ENCODE results near the gene TCF7L1.
"Not testable (repeated sequence)": the region's sequence is repeated elsewhere in the genome, so short reads cannot be mapped to it uniquely, and the experiment has no call there.

The TCF7L1 gene

DNA sequence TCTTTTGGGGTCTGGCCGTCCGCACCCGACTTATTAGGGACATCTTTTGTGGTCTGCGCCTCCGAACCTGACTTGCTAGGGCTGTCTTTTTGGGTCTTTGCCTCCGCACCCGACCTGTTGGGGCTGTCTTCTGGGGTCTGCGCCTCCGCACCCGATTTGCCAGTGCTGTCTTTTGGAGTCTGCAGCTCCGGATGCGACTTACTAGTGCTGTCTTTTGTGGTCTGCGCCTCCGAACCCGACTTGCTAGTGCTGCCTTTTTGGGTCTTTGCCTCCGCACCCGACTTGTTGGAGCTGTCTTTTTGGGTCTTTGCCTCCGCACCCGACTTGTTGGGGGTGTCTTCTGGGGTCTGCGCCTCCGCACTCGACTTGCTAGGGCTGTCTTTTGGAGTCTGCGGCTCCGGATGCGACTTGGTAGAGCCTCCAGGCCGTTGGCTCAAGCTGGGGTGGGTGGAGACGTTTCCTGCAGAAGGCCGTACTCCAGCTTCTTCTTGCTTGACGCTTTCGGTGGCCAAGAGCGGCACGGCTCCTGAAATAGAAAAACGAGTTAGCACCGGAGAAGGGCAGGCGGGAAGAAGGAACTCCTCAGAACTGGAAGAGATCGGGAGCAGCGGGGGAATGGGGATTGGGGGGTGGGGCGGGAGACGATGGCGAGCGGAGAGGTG lies 194.1 kb downstream of the TCF7L1 start:
- H3K27me3 Mint-ChIP-seq: no peaks in the 10 kb centered on the region
- H3K4me3 Mint-ChIP-seq: peak overlapping the region; percentile 98
- H3K36me3 Mint-ChIP-seq (ENCODE audit: low read depth): peaks cover 61% of the 10 kb centered on the region
- peak overlapping the region; percentile 99 for H3K27ac Mint-ChIP-seq
- peaks cover 49% of the 10 kb centered on the region for H3K4me1 Mint-ChIP-seq (ENCODE audit: low read depth)
- intact Hi-C loops (cut with micrococcal nuclease): no loop called here
- H3K9me3 Mint-ChIP-seq: no peaks in the 10 kb centered on the region

DNA sequence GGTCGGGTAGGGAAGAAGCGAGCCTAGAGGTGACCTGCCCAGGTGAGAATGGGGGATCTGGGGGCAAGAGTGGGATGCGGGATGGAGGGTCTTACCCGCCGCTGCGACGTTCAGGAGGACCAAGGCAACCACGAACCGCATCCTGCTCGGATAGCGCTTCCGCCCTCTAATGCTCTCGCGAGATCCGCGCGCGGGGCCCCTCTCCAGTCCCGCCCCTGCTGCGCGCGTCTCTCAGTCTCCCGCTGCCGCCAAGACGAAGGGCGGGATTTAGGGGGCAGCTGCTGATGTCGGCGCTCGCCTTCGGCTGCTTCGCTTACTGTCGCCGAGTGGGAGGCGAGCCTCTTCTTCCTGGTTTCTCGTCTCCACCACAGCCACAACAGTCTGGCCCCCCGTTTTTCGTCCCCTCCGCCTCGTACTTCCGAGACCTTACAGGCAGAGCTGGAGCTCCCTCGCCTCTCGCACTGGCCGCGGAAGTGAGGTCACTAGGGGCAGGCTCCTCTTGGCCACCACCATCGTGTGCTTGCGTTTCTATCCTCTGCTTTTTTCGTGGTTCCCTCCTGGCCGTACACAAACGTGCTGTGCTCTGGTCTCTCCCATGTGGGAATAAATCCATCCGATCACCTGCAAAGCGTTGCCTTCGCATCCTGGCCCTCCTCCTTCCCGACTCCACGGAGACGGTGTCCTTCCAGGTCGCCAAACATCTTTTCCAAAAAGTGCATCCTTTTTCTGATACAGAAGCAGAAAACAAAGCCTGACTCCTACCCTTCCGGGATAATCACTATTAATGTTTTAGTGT lies 194.8 kb downstream of the TCF7L1 start, which contains the start of gene TGOLN2:
Gene TGOLN2 (minus strand): TSS at position 168 of the 796 bp plus-strand sequence. CDS start 27 bp downstream, at position 141.
- H3K9me3 Mint-ChIP-seq: no peaks in the 10 kb centered on the region
- peak within 1 kb of the TSS; percentile 99 for H3K27ac Mint-ChIP-seq
- no peaks in the 10 kb centered on the region for H3K27me3 Mint-ChIP-seq
- H3K4me3 Mint-ChIP-seq: peak within 1 kb of the TSS; percentile 98
- H3K4me1 Mint-ChIP-seq (ENCODE audit: low read depth): peaks cover 42% of the 10 kb centered on the region
- intact Hi-C loops (cut with micrococcal nuclease): loop anchor here (1.0 kb wide), 1 partner anchor 26 kb away; the partner anchor contains the start of genes ELMOD3 and RETSAT
- H3K36me3 Mint-ChIP-seq (ENCODE audit: low read depth): peaks cover 54% of the 10 kb centered on the region

DNA sequence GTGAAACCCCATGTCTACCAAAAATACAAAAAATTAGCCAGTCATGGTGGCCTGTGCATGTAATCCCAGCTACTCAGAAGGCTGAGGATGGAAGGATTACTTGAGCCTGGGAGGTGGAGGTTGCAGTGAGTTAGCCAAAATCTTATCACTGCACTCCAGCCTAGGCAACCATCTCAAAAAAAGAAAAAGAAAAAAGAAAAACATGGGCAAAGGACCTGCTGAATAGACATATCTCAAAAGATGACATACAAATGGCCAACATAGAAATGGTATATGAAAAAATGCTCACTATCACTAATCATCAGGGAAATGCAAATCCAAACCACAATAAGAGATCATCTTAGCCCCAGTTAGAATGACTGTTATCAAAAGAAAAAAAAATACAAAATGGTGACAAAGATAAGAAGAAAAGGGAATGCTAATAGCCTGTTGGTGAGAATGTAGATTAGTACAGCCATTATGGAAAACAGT lies 196.0 kb downstream of the TCF7L1 start:
- H3K36me3 Mint-ChIP-seq (ENCODE audit: low read depth): peaks cover 42% of the 10 kb centered on the region
- intact Hi-C loops (cut with micrococcal nuclease): no loop called here
- no peak overlapping the region for H3K27ac Mint-ChIP-seq
- H3K27me3 Mint-ChIP-seq: no peaks in the 10 kb centered on the region
- peaks cover 30% of the 10 kb centered on the region for H3K4me1 Mint-ChIP-seq (ENCODE audit: low read depth)
- H3K9me3 Mint-ChIP-seq: peaks cover 6% of the 10 kb centered on the region
- H3K4me3 Mint-ChIP-seq: no peak overlapping the region

DNA sequence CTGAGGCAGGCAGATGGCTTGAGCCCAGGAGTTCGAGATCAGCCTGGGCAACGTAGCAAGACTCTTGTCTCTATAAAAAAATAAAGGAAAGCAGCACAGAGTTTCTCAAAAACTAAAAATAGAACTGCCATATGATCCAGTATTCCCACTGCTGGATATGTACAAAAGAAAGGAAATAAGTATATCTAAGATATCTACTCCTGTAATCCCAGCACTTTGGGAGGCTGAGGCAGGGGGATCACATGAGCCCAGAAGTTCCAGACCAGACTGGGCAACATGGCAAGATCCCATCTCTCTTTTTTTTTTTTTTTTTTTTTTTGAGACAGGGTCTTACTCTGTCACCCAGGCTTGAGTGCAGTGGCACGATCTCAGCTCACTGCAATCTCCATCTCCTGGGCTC lies 196.5 kb downstream of the TCF7L1 start:
- H3K4me1 Mint-ChIP-seq (ENCODE audit: low read depth): peaks cover 26% of the 10 kb centered on the region
- H3K36me3 Mint-ChIP-seq (ENCODE audit: low read depth): peaks cover 37% of the 10 kb centered on the region
- intact Hi-C loops (cut with micrococcal nuclease); H3K27me3 Mint-ChIP-seq; H3K27ac Mint-ChIP-seq; H3K4me3 Mint-ChIP-seq; H3K9me3 Mint-ChIP-seq: not testable (repeated sequence)

DNA sequence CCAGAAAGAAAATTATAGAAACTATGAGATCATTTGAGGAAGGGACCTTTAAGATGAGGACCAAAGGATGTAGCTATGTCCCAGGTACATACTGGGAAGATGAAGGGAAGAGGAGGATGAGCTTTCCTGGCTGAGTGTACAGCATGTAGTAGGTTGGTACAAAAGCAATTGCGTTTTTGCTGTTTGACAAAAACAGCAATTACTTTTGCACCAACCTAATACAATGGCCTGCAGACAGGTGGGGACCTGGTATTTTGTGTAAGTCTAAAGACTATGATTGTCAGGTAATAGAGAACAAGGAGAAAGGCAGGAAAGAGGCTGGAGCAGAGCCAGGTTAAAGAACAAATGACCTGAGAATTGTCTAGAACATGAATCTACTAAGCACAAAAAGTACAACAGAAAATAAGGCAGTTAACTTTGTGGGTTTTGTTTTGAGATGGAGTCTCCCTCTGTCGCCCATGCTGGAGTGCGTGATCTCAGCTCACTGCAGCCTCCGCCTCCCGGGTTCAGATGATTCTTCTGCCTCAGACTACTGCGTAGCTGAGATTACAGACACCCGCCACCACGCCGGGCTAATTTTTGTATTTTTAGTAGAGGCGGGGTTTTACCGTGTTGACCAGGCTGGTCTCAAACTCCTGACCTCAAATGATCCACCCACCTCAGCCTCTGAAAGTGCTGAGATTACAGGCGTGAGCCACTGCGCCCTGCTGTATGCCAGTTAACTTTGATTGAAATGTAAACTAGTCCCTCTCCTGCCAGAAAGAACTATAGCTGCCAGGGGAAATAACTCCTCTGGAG lies 197.8 kb downstream of the TCF7L1 start:
- Mint-ChIP-seq H3K4me3 (no peak overlapping the region), H3K27ac (no peak overlapping the region), H3K4me1 (ENCODE audit: low read depth) (peaks cover 13% of the 10 kb centered on the region), H3K9me3 (peaks cover 6% of the 10 kb centered on the region), H3K27me3 (no peaks in the 10 kb centered on the region), H3K36me3 (ENCODE audit: low read depth) (peaks cover 23% of the 10 kb centered on the region)
- intact Hi-C loops (cut with micrococcal nuclease): no loop called here

DNA sequence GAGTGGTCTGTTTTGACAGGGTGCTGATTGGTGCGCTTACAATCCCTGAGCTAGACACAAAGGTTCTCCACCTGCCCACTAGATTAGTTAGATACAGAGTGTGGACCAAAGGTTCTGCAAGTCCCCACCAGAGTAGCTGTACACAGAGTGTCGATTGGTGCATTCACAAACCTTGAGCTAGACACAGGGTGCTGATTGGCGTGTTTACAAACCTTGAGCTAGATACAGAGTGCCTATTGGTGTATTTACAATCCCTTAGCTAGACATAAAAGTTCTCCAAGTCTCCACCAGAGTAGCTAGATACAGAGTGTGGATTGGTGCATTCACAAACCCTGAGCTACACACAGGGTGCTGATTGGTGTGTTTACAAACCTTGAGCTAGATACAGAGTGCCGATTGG lies 200.7 kb downstream of the TCF7L1 start:
- H3K9me3 Mint-ChIP-seq; H3K27ac Mint-ChIP-seq; H3K4me3 Mint-ChIP-seq; H3K27me3 Mint-ChIP-seq; H3K36me3 Mint-ChIP-seq (ENCODE audit: low read depth); H3K4me1 Mint-ChIP-seq (ENCODE audit: low read depth); intact Hi-C loops (cut with micrococcal nuclease): not testable (repeated sequence)

DNA sequence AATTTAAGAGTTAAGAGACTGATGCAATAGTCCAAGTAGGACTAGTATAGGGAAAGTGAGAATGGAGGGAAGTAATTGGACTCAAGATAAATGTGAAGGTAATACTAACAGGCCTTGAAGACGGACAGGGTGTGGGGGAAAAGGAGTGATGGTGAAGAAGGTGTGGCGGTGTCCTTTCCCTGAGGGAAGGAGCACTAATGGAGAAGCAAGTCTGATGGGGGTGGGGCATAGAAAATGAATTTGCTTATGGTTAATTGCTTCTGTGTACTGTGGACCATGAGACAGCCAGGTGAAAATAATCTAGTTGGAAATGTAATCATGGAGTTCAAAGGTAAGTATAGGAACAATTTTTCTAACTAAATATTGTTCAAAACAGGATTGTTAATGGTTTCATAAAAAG lies 201.7 kb downstream of the TCF7L1 start:
- intact Hi-C loops (cut with micrococcal nuclease): no loop called here
- Mint-ChIP-seq H3K36me3 (ENCODE audit: low read depth) (no peaks in the 10 kb centered on the region), H3K27ac (no peak overlapping the region), H3K9me3 (peaks cover 6% of the 10 kb centered on the region), H3K27me3 (peaks cover 4% of the 10 kb centered on the region), H3K4me3 (no peak overlapping the region), H3K4me1 (ENCODE audit: low read depth) (no peaks in the 10 kb centered on the region)

DNA sequence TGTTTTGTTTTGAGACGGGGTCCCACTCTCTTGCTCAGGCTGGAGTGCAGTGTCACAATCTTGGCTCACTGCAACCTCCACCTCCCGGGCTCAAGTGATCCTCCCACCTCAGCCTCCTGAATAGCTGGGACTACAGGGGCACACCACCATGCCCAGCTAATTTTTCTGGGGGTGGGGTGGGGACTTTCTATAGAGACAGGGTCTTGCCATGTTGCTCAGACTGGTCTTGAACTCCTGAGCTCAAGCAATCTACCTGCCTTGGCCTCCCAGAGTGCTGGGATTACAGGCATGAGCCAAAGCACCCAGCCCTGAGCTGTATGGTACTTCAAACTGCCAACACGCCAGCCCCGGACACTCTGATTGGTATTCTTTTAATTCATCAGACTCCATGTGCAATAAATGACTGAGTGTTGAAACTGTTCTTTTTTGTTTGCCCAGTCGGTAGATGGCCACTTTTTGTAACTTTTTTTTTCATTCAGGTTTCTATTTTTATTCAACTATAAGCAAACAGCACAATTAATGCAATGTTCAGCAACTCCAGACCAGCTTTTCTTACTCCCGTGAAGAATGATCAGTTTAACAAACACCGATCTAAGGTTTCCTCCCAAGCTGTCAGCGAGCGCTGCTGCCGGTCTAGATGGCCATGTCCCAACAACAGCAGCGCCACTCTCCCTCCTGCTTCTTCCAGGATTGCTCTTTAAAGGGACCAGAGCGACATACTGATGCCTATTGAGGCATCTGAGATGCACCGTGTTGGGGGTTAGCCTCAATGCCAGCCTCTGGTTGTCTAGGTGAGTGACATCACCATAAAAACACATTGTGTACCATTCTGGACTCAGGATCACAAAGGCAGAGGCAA lies 207.1 kb downstream of the TCF7L1 start:
- H3K4me3 Mint-ChIP-seq: no peak overlapping the region

DNA sequence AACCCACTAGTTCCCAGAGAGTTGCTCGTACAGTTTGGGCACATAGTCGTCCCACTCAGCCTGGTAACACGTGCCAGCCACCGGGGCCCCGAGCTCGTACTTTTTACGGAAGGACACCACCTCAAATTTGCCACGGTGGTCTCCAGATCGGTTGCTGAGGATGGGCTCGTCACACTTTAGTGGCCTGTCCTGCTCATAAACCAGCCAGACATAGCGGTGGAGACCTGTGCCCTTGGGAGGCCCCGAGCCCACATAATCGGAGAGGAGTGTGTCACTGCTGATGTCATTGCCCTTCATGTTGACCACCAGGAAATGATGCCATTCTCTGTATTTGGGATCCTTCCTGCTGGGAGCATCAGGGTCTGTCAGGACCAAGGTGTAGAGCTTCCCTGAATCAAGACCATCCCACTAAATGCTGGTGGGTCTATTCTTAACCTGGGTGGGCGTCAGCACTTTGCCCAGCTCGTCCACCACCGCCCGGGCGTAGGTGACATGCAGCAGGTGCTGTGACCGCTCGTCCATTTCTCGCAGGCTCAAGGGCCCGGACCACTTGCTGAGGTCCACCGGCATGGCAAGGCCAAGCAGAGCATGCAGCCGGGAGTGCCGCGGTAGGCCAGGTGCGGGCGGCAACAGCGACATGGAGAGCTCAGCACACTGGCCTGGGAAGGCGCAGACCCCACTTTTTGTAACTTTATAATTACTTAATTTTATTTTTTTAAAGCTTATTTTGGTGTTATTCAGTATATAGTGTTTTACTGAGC lies 208.3 kb downstream of the TCF7L1 start:
- intact Hi-C loops (cut with micrococcal nuclease): loop anchor here (2.0 kb wide), 1 partner anchor 27 kb away; no protein-coding TSS in a partner anchor
- Mint-ChIP-seq H3K27me3 (peaks cover 7% of the 10 kb centered on the region), H3K4me1 (ENCODE audit: low read depth) (no peaks in the 10 kb centered on the region), H3K9me3 (no peaks in the 10 kb centered on the region), H3K36me3 (ENCODE audit: low read depth) (peaks cover 54% of the 10 kb centered on the region), H3K27ac (peak overlapping the region; percentile 22), H3K4me3 (no peak overlapping the region)

More for the DNA sequence above, 207.1 kb downstream of the TCF7L1 start:
- no peaks in the 10 kb centered on the region for H3K9me3 Mint-ChIP-seq
- H3K27ac Mint-ChIP-seq: peak overlapping the region; percentile 22
- intact Hi-C loops (cut with micrococcal nuclease): no loop called here
- H3K36me3 Mint-ChIP-seq (ENCODE audit: low read depth): peaks cover 42% of the 10 kb centered on the region
- peaks cover 7% of the 10 kb centered on the region for H3K27me3 Mint-ChIP-seq
- no peaks in the 10 kb centered on the region for H3K4me1 Mint-ChIP-seq (ENCODE audit: low read depth)

DNA sequence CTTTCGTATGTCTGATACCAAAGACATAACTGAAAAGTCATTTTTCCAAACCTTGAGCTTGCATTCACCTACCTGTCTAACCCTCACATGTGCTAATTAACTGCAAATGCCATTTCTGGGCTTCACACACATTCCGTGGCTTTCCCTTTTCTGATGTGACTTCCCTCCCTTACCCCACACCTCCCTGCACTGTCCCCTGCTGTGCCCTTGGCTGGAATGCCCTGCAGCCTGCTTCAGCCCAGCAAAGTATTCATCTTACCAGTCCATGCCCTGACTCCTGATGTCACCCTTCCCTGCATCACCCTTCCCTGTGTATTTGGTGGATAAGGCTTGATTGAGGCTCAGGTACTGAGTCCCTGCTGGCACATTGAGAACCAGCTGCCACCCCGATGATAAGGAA lies 209.0 kb downstream of the TCF7L1 start:
- Mint-ChIP-seq H3K9me3 (no peaks in the 10 kb centered on the region), H3K27ac (no peak overlapping the region), H3K4me1 (ENCODE audit: low read depth) (no peaks in the 10 kb centered on the region), H3K36me3 (ENCODE audit: low read depth) (peaks cover 61% of the 10 kb centered on the region), H3K27me3 (peaks cover 7% of the 10 kb centered on the region), H3K4me3 (no peak overlapping the region)
- intact Hi-C loops (cut with micrococcal nuclease): loop anchor here (2.0 kb wide), 1 partner anchor 27 kb away; no protein-coding TSS in a partner anchor

DNA sequence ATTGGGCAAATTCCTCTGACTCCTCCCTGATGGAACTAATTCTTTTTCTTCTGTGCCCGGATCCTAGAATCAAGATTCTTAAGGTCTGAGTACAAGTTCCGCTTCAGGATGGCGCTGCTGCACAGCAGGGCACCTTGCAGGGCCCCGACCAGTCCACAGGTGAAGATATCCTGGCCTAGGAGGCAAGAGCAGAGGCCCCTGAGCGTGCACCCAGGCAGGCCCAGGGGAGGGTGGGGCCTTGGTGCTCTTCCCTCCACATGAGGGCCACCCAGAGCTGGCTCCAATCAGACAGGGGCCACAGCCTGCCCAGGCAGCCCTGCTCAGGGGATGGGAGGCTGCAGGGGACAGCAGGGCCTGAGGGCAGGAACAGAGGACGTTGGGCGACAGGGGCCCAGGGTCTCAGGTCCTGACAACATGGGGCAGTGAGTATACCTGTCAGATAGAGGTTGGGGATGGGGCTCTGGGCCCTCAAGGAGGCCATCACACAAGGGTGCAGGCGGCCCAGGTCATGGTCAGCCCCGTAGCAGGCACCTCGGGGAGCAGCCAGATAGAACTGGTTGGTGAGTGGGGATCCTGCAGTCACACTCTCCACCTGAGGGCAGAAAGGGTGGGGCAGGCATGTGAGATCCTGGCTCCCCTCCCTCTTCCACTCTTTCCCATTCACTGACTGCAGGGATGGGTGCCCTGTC lies 210.2 kb downstream of the TCF7L1 start:
- not testable (repeated sequence) for H3K27ac Mint-ChIP-seq; H3K27me3 Mint-ChIP-seq; H3K9me3 Mint-ChIP-seq; H3K4me1 Mint-ChIP-seq (ENCODE audit: low read depth); H3K4me3 Mint-ChIP-seq
- intact Hi-C loops (cut with micrococcal nuclease): loop anchor here (2.0 kb wide), 1 partner anchor 29 kb away; no protein-coding TSS in a partner anchor
- peaks cover 73% of the 10 kb centered on the region for H3K36me3 Mint-ChIP-seq (ENCODE audit: low read depth)

DNA sequence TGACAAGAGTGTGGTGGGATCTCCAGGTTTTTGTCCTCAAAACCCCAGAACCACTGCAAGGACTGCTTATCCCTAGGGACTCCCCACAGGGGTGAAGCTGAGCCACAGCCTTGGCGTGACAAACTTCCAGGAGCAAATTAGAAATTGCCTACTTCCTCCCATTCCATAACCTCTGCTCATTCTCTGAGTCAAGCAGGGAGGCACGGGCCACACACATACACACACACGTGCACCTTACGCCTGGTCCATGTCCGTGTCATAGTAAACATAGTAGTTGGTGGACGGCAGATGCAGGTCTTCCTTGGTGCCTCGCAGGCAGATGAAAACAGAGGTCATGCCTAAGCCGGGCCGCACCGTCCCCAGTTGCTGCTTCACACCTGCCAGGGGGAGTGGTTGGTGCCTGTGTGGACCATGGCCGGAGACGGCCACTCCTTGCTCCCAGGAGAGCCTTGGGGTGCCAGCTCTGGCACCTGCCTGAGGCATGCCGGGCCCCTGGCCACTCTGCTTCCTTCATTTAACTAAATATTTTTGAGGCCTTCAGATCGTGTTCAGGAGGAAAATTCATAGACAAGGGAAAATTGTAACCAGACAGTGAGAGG lies 211.3 kb downstream of the TCF7L1 start:
- H3K9me3 Mint-ChIP-seq: no peaks in the 10 kb centered on the region
- H3K27ac Mint-ChIP-seq: no peak overlapping the region
- intact Hi-C loops (cut with micrococcal nuclease): no loop called here
- H3K27me3 Mint-ChIP-seq: peaks cover 5% of the 10 kb centered on the region
- no peaks in the 10 kb centered on the region for H3K4me1 Mint-ChIP-seq (ENCODE audit: low read depth)
- peaks cover 84% of the 10 kb centered on the region for H3K36me3 Mint-ChIP-seq (ENCODE audit: low read depth)
- H3K4me3 Mint-ChIP-seq: no peak overlapping the region

Measured in dendritic cell treated with granulocyte-macrophage colony-stimulating factor and Interleukin-4, amounts not matched to agents 40 ng/mL and 50 ng/mL, for 4 days (primary cell).